Panc1 (cell line): ENCODE data around the gene LSMEM2.

Experiments
- CTCF ChIP-seq: fragments of 450-650 bp; IDR thresholded peaks from 2 replicates; pipeline ENCODE4 v1.5.1; 2017; ENCODE audit warnings: mild to moderate bottlenecking
- POLR2AphosphoS5 ChIP-seq: IDR thresholded peaks from 2 replicates; pipeline ENCODE4 v1.6.1; 2012; ENCODE audit warnings: mild to moderate bottlenecking, low read depth, low read length, moderate library complexity
- REST ChIP-seq, 2 experiments: IDR thresholded peaks; 2 replicates each; pipeline ENCODE4 v1.6.1; 2011 to 2012; ENCODE audit warnings: low read depth in 2 of 2, control low read depth in 1 of 2, low read length in 1 of 2, mild to moderate bottlenecking in 1 of 2, moderate library complexity in 1 of 2; ENCODE audit not compliant: insufficient read depth in 1 of 2
- SIN3A ChIP-seq: IDR thresholded peaks from 2 replicates; pipeline ENCODE4 v1.6.1; 2012; ENCODE audit warnings: low read depth, mild to moderate bottlenecking, low read length, moderate library complexity, borderline replicate concordance; ENCODE audit not compliant: insufficient read depth
- TCF7L2 ChIP-seq: IDR thresholded peaks from 2 replicates; pipeline ENCODE4 v1.6.1; 2011; ENCODE audit warnings: mild to moderate bottlenecking, low read depth, low read length, inconsistent platforms

GRCh38 chr3:50321336-50322114, 42.6 kb downstream of the LSMEM2 start:
- TF ChIP-seq CTCF (peak; percentile 78), TCF7L2 (no peak), SIN3A (no peak), POLR2AphosphoS5 (peak; percentile 65; the same call in 1 of the 2 replicates), REST (IDR thresholded peaks at IDR 0.05; ENCODE audit: insufficient read depth in 1 of 2, low read depth in 2 of 2, low read length in 1 of 2) (no peak)
